Thoracic aorta (tissue), 2 donors: Measurements from ENCODE around the gene FOXA3. TPM values are rescaled to one million over a fixed set of nuclear protein-coding genes. Genes with fewer than 3 reads are reported as not detected.

Experiments
- ATAC-seq: fragments of 150-250 bp; one replicate; pipeline ENCODE4 v1.8.0; 2017; ENCODE audit warnings: low read depth; ENCODE audit not compliant: insufficient number of reproducible peaks, low FRiP score
- DNase-seq: peaks from one replicate; pipeline ENCODE4 v3.0.0-alpha.2; 2020; ENCODE audit warnings: low spot score
- H3K27ac ChIP-seq, 2 donors: fragments of 200-600 bp; sonication (generic); 1 replicate in 1 of 2; 2 replicates in 1 of 2; pipeline ENCODE4 v1.5.1; 2016; ENCODE audit warnings: mild to moderate bottlenecking in 2 of 2, moderate library complexity in 2 of 2
- H3K27me3 ChIP-seq: fragments of 200-600 bp; sonication (generic); replicated peaks from 2 replicates; pipeline ENCODE4 v1.6.0; 2016; ENCODE audit warnings: mild to moderate bottlenecking; ENCODE audit not compliant: insufficient read depth
- H3K36me3 ChIP-seq: fragments of 200-600 bp; sonication (generic); one replicate; pipeline ENCODE4 v1.5.1; 2016
- H3K4me1 ChIP-seq, 2 donors: fragments of 200-600 bp; sonication (generic); 1 replicate in 1 of 2; 2 replicates in 1 of 2; pipeline versions ENCODE4 v1.5.1 to v1.6.0; 2016; ENCODE audit warnings: low read depth in 2 of 2, mild to moderate bottlenecking in 1 of 2; ENCODE audit not compliant: control insufficient read depth in 1 of 2
- H3K4me3 ChIP-seq: fragments of 200-600 bp; sonication (generic); 2 replicates; pipeline ENCODE4 v1.5.1; 2016; ENCODE audit warnings: mild to moderate bottlenecking
- H3K9me3 ChIP-seq: fragments of 200-600 bp; sonication (generic); 2 replicates; pipeline ENCODE4 v1.5.1; 2016
- CTCF ChIP-seq: fragments of 200-600 bp; sonication (generic); IDR thresholded peaks from one replicate; pipeline ENCODE4 v1.5.1; 2019; ENCODE audit warnings: antibody characterized with exemption
- total RNA-seq, 2 donors: library from RNA; depleted of rRNA; stranded (reverse); fragments of >200 nt; gene quantifications; one replicate each; pipeline versions ENCODE4 v1.1.0 to v1.2.3, GENCODE V29; 2016

FOXA3 gene
- total RNA-seq, 2 donors from 2014 or later = not detected

- H3K27me3 ChIP-seq = no peaks in the 10 kb centered on the region
- H3K27ac ChIP-seq = no peak overlapping the region
- no peak for ATAC-seq
- TF ChIP-seq CTCF = no peak
- H3K36me3 ChIP-seq = peaks cover 55% of the 10 kb centered on the region
- H3K4me1 ChIP-seq = no peaks in the 10 kb centered on the region
- H3K9me3 ChIP-seq = no peaks in the 10 kb centered on the region
- no peak overlapping the region for H3K4me3 ChIP-seq
- DNase-seq = no peak
Observed at GRCh38 chr19:45852145-45852750, 11.9 kb upstream of the FOXA3 start.

GRCh38 chr19:45852983-45853382 is 11.1 kb upstream of the FOXA3 start:
- Histone ChIP-seq H3K9me3 (no peaks in the 10 kb centered on the region), H3K4me1 (no peaks in the 10 kb centered on the region), H3K27ac (no peak overlapping the region), H3K36me3 (peaks cover 51% of the 10 kb centered on the region), H3K4me3 (no peak overlapping the region), H3K27me3 (no peaks in the 10 kb centered on the region)
- DNase-seq = no peak
- TF ChIP-seq CTCF = no peak
- ATAC-seq = no peak

- H3K27ac ChIP-seq = no peak overlapping the region
- no peaks in the 10 kb centered on the region for H3K27me3 ChIP-seq
- H3K4me3 ChIP-seq = no peak overlapping the region
- H3K9me3 ChIP-seq = no peaks in the 10 kb centered on the region
- ATAC-seq = no peak
- H3K36me3 ChIP-seq = peaks cover 43% of the 10 kb centered on the region
- no peak for TF ChIP-seq CTCF
- H3K4me1 ChIP-seq = no peaks in the 10 kb centered on the region
- no peak for DNase-seq
Observed at GRCh38 chr19:45854167-45854778, 9.9 kb upstream of the FOXA3 start.

GRCh38 chr19:45860359-45861259 is 3.5 kb upstream of the FOXA3 start:
- no peak for ATAC-seq

More at GRCh38 chr19:45860359-45861259, 3.5 kb upstream of the FOXA3 start:
- Histone ChIP-seq H3K27ac (no peak overlapping the region), H3K4me3 (no peak overlapping the region), H3K27me3 (peaks cover 9% of the 10 kb centered on the region), H3K9me3 (no peaks in the 10 kb centered on the region), H3K4me1 (peaks cover 13 to 30% of the 10 kb centered on the region in 2 donors), H3K36me3 (peaks cover 11% of the 10 kb centered on the region)
- TF ChIP-seq CTCF = no peak
- DNase-seq = no peak
